Left lobe of liver (tissue), 2 donors: ENCODE results near the gene GCLC. TPM values are rescaled to one million over a fixed set of nuclear protein-coding genes. Genes with fewer than 3 reads are reported as not detected.
"Not testable (repeated sequence)": the region's sequence is repeated elsewhere in the genome, so short reads cannot be mapped to it uniquely, and the experiment has no call there.

Experiments used
- ATAC-seq: fragments of 200-7000 bp; cut with Tn5 transposase; one replicate; pipeline ENCODE4 v1.9.1; 2020; ENCODE audit warnings: mild to moderate bottlenecking, moderate library complexity
- DNase-seq: peaks from one replicate; pipeline ENCODE4 v3.0.0-alpha.2; 2020; ENCODE audit warnings: low spot score
- total RNA-seq: library from RNA; stranded (reverse); gene quantifications from one replicate; pipeline ENCODE4 v1.2.1, GENCODE V29; 2021
- donor health status: DM: no; HTN: no; CAD: no; lungs with moderate emphysema.
- donor health status: DM: no; HTN: yes; CAD: no.

Gene GCLC
- total RNA-seq, 1 donor from 2014 or later = 97.5 TPM

DNA sequence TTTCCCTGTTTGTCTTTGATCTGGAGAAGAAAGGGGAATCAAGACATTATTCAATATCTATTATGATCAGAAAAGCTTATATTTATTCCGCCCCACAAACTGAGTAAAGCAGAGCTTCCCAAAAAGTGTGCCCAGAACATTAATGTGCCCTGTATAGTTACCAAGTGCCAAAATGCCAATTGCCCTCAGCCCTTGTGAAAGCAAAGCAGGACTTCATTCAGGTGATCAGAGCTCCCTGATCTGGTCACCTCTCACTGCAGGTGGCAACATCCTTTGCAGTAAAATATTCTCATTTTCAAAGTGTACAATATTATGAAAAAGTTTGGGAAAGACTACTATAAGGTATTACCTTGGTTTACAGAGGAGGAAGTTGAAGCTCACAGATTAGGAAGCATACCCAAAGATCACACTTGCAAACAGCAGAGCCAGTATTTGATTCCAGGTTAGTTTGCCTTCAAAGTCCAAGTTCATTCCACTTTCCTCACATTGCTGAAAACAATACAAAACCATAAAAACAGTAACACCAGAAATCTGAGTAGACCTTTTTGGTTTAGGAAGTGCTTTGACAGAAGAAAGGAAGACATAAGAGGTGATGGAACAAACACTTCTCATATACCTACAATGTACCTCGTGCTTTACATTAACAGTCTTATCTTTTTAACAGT, 19.6 kb upstream of the GCLC start:
- DNase-seq (no peak), ATAC-seq (peak; percentile 86)

- peak; percentile 51 for ATAC-seq
- no peak for DNase-seq
These were observed 12.2 kb upstream of the GCLC start for GRCh38 chr6:53556986-53557715.

GRCh38 chr6:53553600-53553999, 8.7 kb upstream of the GCLC start:
- not testable (repeated sequence) for ATAC-seq, DNase-seq

DNA sequence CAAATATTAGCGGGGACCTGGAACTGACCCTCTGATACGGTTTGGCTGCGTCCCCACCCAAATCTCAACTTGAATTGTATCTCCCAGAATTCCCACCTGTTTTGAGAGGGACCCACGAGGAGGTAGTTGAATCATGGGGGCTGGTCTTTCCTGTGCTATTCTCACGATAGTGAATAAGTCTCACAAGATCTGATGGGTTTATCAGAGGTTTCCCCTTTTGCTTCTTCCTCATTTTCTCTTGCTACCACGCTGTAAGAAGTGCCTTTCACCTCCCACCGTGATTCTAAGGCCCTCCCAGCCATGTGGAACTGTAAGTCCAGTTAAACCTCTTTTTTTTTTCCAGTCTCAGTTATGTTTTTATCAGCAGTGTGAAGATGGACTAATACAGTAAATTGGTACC, 6.8 kb upstream of the GCLC start:
- DNase-seq, ATAC-seq: not testable (repeated sequence)

DNA sequence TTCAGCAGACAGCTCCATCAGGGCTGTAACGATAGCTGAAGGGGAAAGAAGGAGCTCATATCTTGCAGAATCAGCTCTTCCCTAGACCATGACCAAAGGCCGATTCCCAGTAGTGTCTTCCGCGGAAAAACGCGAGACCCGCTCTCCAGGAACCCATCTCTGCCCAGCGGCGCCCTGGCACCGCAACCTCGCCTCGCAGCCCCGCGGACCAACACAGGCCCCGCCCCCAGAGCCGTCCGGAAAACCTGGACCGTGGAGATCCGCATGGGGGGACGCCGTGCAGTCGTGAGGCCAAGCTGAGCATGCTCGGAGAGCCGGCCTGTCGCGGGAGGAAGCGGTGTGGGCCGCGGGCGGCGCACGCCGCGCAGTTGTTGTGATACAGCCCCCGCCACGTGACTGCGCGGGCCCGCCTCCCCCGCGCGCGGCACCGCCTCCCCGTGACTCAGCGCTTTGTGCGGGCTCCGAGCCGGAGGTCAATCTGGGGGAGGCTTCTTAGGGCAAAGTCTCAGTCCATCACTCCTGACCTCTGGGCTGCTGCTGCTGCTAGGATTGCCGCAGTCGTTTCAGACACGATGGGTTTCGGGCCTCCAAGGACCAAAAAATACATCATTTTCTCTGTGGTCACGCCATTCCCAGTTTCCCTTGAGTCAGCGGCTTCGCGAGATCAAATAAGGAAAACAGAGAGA, 3.1 kb upstream of the GCLC start:
- ATAC-seq (peak; percentile 81), DNase-seq (peak; percentile 99)

DNA sequence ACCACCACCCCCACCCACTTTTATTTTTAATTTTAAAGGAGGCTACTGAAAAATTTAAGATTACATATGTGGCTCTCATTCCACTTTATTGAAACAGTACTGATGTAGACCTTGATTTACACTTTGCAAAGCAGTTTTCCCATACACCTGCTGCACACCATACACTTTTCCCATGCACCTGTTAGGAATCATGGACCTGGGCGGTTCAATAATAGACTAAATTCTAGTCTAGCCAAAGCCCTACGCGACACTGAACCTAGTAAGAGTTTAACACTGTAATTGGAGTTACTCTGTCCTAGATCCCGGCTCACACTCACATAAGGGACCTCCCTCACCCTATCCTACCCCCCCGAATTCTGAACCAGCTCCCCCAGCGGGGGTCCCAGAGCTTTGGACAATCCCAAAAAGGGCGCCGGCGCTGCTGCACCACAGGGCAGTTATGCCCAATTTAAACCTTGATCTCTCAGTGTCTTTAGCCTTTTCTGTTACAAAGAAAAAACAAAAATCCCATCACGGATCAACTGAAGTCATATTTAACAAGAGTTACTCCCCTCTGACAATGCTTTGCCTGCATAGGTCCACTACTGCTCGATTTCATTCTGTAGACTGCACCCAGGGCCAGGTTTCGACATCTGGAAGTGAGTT, 2.4 kb upstream of the GCLC start:
- peak; percentile 11 for ATAC-seq
- DNase-seq = no peak

DNA sequence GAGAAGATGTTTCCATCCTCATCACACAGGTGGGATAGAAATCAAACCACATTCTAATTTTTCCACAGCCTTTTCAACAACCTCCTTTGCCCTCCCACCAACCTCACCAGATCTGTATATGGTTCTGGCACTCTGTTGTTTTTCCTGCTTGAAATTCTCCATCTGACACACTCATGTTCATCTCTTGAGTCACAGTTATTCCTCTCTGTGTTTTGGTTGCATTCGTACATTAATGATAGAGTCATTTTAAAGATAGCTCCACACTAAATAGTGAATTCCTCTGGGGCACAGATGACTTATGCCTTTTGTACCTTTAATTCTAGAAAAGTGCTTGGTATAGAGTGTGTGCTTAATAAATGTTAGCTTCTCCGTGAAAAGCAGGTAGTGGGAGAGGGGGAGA, 1.4 kb upstream of the GCLC start:
- ATAC-seq (no peak), DNase-seq (no peak)

GRCh38 chr6:53544217-53544469, 758 bp downstream of the GCLC start:
- no peak for DNase-seq
- ATAC-seq = no peak

DNA sequence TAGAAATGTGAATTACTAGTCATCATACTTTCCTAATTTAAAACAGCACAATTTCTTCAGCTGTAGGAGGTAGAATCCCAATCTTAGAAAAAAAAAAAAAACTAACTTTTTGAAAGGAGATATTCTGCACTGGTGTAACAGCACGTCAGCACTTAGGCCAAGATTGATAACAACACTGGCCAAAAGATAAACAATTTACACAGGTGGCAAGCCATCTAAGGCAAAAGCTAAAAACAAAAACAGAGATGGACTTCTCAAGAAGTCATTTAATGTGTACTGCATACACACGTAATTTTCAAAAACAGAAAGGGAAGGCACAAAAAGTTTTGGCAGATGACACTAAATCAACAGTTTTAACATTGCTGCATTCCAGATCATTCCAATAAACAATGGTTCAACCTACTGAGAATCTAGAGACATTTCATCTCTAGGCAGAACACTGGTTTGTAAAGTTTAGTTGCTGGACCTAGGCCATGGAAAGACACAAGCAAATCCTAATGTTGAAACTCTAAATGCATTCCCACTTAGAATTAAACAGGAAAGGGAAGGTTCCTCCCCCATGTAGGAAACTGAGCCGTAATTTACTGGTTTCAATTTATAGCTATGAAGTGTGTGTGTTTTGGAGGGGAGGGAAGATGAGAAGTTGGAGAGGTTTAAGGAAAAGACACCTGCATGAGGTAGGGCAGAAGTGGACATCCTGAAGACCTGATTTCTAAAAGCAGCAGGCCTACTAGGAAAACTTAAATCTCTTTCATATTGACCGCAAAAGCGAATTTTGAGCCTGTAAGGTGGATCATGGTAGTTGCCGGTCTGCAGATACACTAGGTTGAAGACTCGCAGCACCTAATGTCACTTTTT, 1.3 kb downstream of the GCLC start:
- DNase-seq = no peak
- ATAC-seq = no peak

GRCh38 chr6:53541900-53542299, 3.0 kb downstream of the GCLC start:
- ATAC-seq (no peak), DNase-seq (no peak)

DNA sequence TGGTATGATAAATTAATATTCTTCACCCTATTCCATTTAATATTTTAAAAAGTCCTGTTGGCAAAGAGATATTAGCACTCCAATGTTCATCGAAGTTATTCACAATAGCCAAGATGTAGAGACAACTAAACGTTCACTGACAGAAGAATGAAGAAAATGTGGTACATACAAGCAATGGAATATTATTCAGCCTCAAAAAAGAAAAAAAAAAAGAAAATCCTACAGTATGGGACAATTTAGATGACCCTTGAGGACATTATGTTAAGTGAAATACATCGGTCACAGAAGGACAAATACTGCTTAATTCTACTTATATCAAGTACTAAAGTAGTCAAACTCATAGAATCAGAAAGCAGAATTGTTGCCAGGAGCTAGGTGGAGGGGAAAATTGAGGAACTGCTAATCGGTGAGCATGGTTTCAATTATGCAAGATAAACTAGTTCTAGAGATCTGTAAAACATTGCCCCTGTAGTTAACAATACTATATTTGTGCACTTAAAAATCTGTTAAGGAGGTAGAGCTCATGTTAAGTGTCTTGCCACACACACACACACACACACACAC, 4.7 kb downstream of the GCLC start:
- ATAC-seq = no peak
- no peak for DNase-seq

GRCh38 chr6:53539561-53539960, 5.3 kb downstream of the GCLC start:
- no peak for DNase-seq

GRCh38 chr6:53536561-53536960, 8.3 kb downstream of the GCLC start:
- ATAC-seq (no peak), DNase-seq (no peak)

More at GRCh38 chr6:53539561-53539960, 5.3 kb downstream of the GCLC start:
- ATAC-seq = no peak

DNA sequence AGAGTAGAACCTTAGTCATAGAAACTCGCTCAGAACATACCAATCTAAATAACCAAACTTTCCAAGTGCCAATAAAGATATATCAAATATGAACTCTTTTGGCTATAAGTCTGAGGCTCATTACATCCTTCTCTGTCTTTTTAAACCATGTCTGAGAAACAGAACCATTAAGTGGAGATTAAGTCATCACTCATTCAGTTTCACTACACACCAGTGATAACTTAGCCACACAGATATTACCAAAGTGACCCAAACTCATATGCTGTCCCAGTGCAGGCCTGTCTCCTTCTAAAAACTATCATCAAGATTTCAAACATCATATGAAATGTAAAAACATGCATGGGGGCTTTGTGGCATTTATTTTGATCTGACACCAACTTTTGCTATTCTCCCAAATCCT, 12.0 kb downstream of the GCLC start:
- ATAC-seq = no peak
- no peak for DNase-seq

GRCh38 chr6:53532061-53532797, 12.7 kb downstream of the GCLC start:
- DNase-seq = no peak
- peak; percentile 63 for ATAC-seq

GRCh38 chr6:53530780-53531386, 14.0 kb downstream of the GCLC start:
- no peak for ATAC-seq
- no peak for DNase-seq

GRCh38 chr6:53530346-53530745, 14.6 kb downstream of the GCLC start:
- peak; percentile 53 for ATAC-seq
- DNase-seq = no peak

DNA sequence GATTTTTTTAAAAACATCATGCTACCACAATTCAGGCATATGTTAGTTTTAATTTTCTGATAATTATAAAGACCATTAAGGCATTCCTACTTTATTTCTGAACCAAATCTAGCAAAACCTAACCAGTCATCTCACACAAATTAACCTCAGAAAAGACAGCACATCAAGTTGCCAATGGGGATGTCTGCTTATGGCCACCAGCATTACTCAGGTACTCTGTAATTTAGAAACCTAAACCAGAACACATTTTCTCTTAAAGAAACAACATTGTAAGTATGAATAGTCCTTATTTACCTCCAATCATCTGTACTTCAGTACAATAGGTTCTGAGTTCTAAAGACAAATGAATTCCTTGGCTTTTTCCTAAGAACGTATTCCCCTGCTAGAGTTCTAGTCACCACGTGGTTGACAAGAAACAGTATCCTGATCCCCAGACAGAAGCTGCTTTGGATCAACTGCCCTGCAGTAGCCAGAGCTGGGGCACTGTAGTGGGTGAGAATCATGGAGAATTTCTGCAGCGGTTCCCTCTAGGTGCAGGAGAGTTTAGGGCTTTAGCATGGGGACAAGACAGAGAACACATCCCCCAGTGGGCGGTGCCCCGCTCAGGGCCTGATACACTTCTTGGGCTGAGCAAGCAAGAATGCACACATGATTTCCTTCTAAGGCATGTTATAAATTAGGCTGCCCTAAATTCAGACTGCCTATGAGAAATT, 15.4 kb downstream of the GCLC start:
- DNase-seq (no peak), ATAC-seq (no peak)

GRCh38 chr6:53528107-53528506, 16.8 kb downstream of the GCLC start:
- DNase-seq (no peak), ATAC-seq (no peak)
